ENCODE data around the gene COP1.
"Not testable (repeated sequence)": the region's sequence is repeated elsewhere in the genome, so short reads cannot be mapped to it uniquely, and the experiment has no call there.

The COP1 gene

GRCh38 chr1:176102768-176103350 lies 104.2 kb downstream of the COP1 start:
- DNase-seq (ENCODE audit: low spot score), result no peak
- no peak for TF ChIP-seq CTCF (IDR thresholded peaks at IDR 0.05; ENCODE audit: extremely low read depth, missing control alignments)

- DNase-seq (ENCODE audit: low spot score), result no peak
- TF ChIP-seq CTCF (IDR thresholded peaks at IDR 0.05; ENCODE audit: extremely low read depth, missing control alignments), result no peak
Observed at GRCh38 chr1:176101951-176102642, 105.0 kb downstream of the COP1 start.

- no peak for DNase-seq (ENCODE audit: low spot score)
- TF ChIP-seq CTCF (IDR thresholded peaks at IDR 0.05; ENCODE audit: extremely low read depth, missing control alignments), result no peak
Observed at GRCh38 chr1:176098560-176098959, 108.5 kb downstream of the COP1 start.

GRCh38 chr1:176096015-176096414 lies 111.1 kb downstream of the COP1 start:
- no peak for DNase-seq (ENCODE audit: low spot score)
- no peak for TF ChIP-seq CTCF (IDR thresholded peaks at IDR 0.05; ENCODE audit: extremely low read depth, missing control alignments)

- no peak for DNase-seq (ENCODE audit: low spot score)
Observed at GRCh38 chr1:176090766-176091165, 116.3 kb downstream of the COP1 start.

GRCh38 chr1:176087746-176088145 lies 119.3 kb downstream of the COP1 start:
- DNase-seq (ENCODE audit: low spot score), result not testable (repeated sequence)

More at GRCh38 chr1:176090766-176091165, 116.3 kb downstream of the COP1 start:
- TF ChIP-seq CTCF (IDR thresholded peaks at IDR 0.05; ENCODE audit: extremely low read depth, missing control alignments), result no peak

- peak; percentile 38 for DNase-seq (ENCODE audit: low spot score)
- TF ChIP-seq CTCF (IDR thresholded peaks at IDR 0.05; ENCODE audit: extremely low read depth, missing control alignments), result no peak
Observed at GRCh38 chr1:176073524-176074157, 133.4 kb downstream of the COP1 start.

All from GM20000 (cell line).